ENCODE measurements around the gene IPO9.

DNA sequence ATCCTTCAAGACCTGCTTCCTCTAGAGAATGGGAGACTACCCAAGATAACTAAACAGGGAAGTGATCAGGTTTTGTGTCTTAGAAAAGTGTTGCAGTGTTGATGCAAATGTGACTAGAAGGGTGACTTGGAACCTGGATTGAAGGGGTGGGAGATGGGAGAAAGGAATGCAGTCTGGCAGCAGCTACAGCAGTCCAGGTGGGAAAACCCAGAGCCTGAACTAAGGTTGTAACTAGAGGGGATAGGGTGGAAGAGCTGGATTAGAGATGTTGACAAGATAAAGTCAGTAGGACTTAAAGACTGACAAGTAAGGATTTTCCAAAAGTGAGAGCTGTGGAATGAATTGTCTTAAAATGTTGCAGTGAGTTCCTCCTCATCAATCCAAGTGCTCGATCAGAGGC, 52.7 kb downstream of the IPO9 start:
- TF ChIP-seq, protein P1, sequence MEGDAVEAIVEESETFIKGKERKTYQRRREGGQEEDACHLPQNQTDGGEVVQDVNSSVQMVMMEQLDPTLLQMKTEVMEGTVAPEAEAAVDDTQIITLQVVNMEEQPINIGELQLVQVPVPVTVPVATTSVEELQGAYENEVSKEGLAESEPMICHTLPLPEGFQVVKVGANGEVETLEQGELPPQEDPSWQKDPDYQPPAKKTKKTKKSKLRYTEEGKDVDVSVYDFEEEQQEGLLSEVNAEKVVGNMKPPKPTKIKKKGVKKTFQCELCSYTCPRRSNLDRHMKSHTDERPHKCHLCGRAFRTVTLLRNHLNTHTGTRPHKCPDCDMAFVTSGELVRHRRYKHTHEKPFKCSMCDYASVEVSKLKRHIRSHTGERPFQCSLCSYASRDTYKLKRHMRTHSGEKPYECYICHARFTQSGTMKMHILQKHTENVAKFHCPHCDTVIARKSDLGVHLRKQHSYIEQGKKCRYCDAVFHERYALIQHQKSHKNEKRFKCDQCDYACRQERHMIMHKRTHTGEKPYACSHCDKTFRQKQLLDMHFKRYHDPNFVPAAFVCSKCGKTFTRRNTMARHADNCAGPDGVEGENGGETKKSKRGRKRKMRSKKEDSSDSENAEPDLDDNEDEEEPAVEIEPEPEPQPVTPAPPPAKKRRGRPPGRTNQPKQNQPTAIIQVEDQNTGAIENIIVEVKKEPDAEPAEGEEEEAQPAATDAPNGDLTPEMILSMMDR (IDR thresholded peaks at IDR 0.05; ENCODE audit: poor library complexity), result no peak
- no peak for TF ChIP-seq EZH2phosphoT487 (IDR thresholded peaks at IDR 0.05; ENCODE audit: low read depth, severe bottlenecking, unreplicated experiment)

All from hepatocyte (in vitro differentiated cells).